Calu3 (cell line): Measurements from ENCODE around the gene HSPA13. TPM values are rescaled to one million over a fixed set of nuclear protein-coding genes. Genes with fewer than 3 reads are reported as not detected.
A peak's percentile ranks its signal among the peaks of the same experiment; 100 is the strongest.

Experiments used
- BruUV-seq: library from RNA; stranded (reverse); fragments of 400-500 nt; replicated peaks from 2 replicates; lab custom pipeline; 2021; lab: Mats Ljungman, UMichigan
- CTCF ChIA-PET: fragments of 300-600 bp; sonication (Branson Sonifier 250); formaldehyde crosslinking; loops from one replicate; lab custom pipeline; 2022; ENCODE audit warnings: antibody characterized with exemption; lab: Charles Lee
- DNase-seq: peaks from one replicate; pipeline ENCODE4 v3.0.0; 2022
- H3K27ac Mint-ChIP-seq: one replicate; pipeline ENCODE4 v1.8.0; 2022; ENCODE audit warnings: mixed read lengths; ENCODE audit not compliant: unreplicated experiment
- H3K27me3 Mint-ChIP-seq: one replicate; pipeline ENCODE4 v1.8.0; 2022; ENCODE audit warnings: mixed read lengths; ENCODE audit not compliant: unreplicated experiment
- H3K36me3 Mint-ChIP-seq: one replicate; pipeline ENCODE4 v1.8.0; 2022; ENCODE audit warnings: mild to moderate bottlenecking, moderate library complexity, mixed read lengths; ENCODE audit not compliant: insufficient read depth, unreplicated experiment
- H3K4me1 Mint-ChIP-seq: one replicate; pipeline ENCODE4 v1.8.0; 2022; ENCODE audit warnings: mild to moderate bottlenecking, low read depth, mixed read lengths; ENCODE audit not compliant: unreplicated experiment
- H3K4me3 Mint-ChIP-seq: one replicate; pipeline ENCODE4 v1.8.0; 2022; ENCODE audit warnings: mild to moderate bottlenecking, low read depth, moderate library complexity, mixed read lengths; ENCODE audit not compliant: unreplicated experiment
- H3K9me3 Mint-ChIP-seq: one replicate; pipeline ENCODE4 v1.8.0; 2022; ENCODE audit warnings: low read depth, mixed read lengths; ENCODE audit not compliant: unreplicated experiment
- CTCF ChIP-seq: fragments of 200-600 bp; IDR thresholded peaks from one replicate; pipeline ENCODE4 v1.8.0; 2022; ENCODE audit warnings: antibody characterized with exemption; ENCODE audit not compliant: unreplicated experiment
- intact Hi-C: fragments of 100-400 bp; cut with micrococcal nuclease; formaldehyde crosslinking; loops from one replicate; pipeline ENCODE4 v1.10.0; 2022; ENCODE audit not compliant: unreplicated experiment
- total RNA-seq: library from RNA; stranded (reverse); gene quantifications from 2 replicates; pipeline ENCODE4 v1.2.3, GENCODE V29; 2022

Gene HSPA13
- total RNA-seq, 1 experiment from 2014 or later = 36.6 TPM

- TF ChIP-seq CTCF = no peak
- CTCF ChIA-PET = no interaction called here
- intact Hi-C loops = loop anchor here (5.0 kb wide), 1 partner anchor 77 kb away; no protein-coding TSS in a partner anchor
- Mint-ChIP-seq H3K27ac (no peak overlapping the region), H3K9me3 (no peaks in the 10 kb centered on the region), H3K4me3 (no peak overlapping the region), H3K4me1 (no peaks in the 10 kb centered on the region), H3K36me3 (peaks cover 28% of the 10 kb centered on the region), H3K27me3 (no peaks in the 10 kb centered on the region)
- DNase-seq = no peak
- no TSS peak for BruUV-seq
These were observed 1.5 kb upstream of the HSPA13 start for GRCh38 chr21:14384453-14384852.

GRCh38 chr21:14383596-14384180 is 742 bp upstream of the HSPA13 start:
- no peaks in the 10 kb centered on the region for H3K27me3 Mint-ChIP-seq
- H3K9me3 Mint-ChIP-seq = no peaks in the 10 kb centered on the region
- CTCF ChIA-PET = interaction anchor here (1.5 kb wide), 1 partner anchor 77 kb away, joined by 5 read pairs; no protein-coding TSS in a partner anchor
- peak overlapping the region; percentile 97 for H3K4me3 Mint-ChIP-seq
- DNase-seq = peak; percentile 4
- peak overlapping the region; percentile 97 for H3K27ac Mint-ChIP-seq
- peaks cover 31% of the 10 kb centered on the region for H3K36me3 Mint-ChIP-seq
- no peak for TF ChIP-seq CTCF
- intact Hi-C loops = loop anchor here (5.0 kb wide), 1 partner anchor 76 kb away; no protein-coding TSS in a partner anchor
- H3K4me1 Mint-ChIP-seq = no peaks in the 10 kb centered on the region
- no TSS peak for BruUV-seq

GRCh38 chr21:14382486-14382834 is 486 bp downstream of the HSPA13 start:
- no peak for TF ChIP-seq CTCF
- Mint-ChIP-seq H3K9me3 (no peaks in the 10 kb centered on the region), H3K4me1 (no peaks in the 10 kb centered on the region), H3K36me3 (peaks cover 31% of the 10 kb centered on the region), H3K27me3 (no peaks in the 10 kb centered on the region), H3K4me3 (peak overlapping the region; percentile 97), H3K27ac (peak overlapping the region; percentile 97)
- intact Hi-C loops = loop anchor here (5.0 kb wide), 1 partner anchor 75 kb away; no protein-coding TSS in a partner anchor
- BruUV-seq = no TSS peak
- peak; percentile 3 for DNase-seq
- CTCF ChIA-PET = interaction anchor here (1.5 kb wide), 1 partner anchor 76 kb away, joined by 5 read pairs; no protein-coding TSS in a partner anchor

GRCh38 chr21:14376854-14377253 is 6.1 kb downstream of the HSPA13 start:
- intact Hi-C loops = no loop called here
- H3K27me3 Mint-ChIP-seq = no peaks in the 10 kb centered on the region
- no peak for DNase-seq
- CTCF ChIA-PET = no interaction called here
- H3K27ac Mint-ChIP-seq = no peak overlapping the region
- no TSS peak for BruUV-seq
- H3K9me3 Mint-ChIP-seq = no peaks in the 10 kb centered on the region
- peaks cover 7% of the 10 kb centered on the region for H3K4me1 Mint-ChIP-seq
- TF ChIP-seq CTCF = no peak
- no peak overlapping the region for H3K4me3 Mint-ChIP-seq
- H3K36me3 Mint-ChIP-seq = peaks cover 28% of the 10 kb centered on the region
